ENCODE data around the gene WDR77.
A peak's percentile ranks its signal among the peaks of the same experiment; 100 is the strongest.

Gene WDR77

DNA sequence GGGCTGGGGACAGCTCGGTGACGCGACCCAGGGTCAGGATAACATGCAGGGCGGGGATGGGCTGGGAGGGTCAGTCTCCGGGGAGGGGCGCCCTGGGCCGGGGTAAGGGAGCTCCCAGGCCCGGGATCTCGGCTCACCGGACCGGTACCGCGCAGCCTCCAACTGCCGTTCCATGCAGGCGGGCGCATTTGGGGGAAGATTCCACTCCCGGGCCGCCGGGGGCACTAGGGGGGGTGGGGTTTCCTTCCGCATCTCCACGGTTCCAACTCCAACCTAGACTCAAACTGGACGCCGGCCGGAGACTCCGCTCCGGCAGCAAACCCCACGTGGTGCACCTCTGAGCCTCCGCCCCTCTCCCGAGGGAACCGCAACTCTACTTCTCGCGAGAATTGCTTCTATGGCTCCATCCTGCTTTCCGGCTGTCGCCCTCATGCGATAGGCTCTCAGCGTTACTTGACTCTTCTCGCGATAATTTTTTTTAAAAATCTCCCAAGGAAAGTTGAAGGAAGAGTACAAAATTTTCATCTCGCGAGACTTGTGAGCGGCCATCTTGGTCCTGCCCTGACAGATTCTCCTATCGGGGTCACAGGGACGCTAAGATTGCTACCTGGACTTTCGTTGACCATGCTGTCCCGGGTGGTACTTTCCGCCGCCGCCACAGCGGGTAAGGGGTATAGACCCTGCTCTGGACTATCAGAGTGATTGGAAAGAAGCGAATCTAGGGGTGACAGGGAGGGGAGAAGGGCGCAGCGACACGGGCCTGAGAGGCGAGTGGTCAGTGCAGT, at the start of gene WDR77, which contains the start of gene ATP5PB:
WDR77 (minus strand) TSS at position 339 of the 785 bp plus-strand sequence; CDS start at position 252, 87 bp downstream.
ATP5PB (plus strand) TSS at position 547 of the 785 bp plus-strand sequence; CDS start at position 625, 78 bp downstream.
- DNase-seq = peak; percentile 89

DNA sequence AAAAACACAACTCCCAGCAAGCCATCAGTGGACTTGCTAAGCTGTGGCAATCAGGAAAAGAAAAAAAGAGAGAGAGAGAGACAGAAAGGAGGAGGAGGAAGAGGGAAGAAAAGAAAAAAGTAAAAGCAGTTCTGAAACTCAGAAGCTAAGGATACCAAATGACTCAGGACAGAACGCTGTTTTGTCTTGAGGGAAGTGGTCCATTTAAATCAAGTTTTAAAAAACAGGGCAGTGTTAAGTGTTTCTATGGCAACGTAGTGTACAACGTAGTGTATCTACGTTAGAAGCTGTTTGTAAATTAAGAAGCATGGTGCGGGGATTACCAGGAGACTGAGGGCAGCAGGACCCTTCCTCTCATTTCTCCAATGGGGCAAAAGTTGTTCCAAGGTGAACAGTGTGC, 48.5 kb upstream of the WDR77 start:
- DNase-seq = no peak

DNA sequence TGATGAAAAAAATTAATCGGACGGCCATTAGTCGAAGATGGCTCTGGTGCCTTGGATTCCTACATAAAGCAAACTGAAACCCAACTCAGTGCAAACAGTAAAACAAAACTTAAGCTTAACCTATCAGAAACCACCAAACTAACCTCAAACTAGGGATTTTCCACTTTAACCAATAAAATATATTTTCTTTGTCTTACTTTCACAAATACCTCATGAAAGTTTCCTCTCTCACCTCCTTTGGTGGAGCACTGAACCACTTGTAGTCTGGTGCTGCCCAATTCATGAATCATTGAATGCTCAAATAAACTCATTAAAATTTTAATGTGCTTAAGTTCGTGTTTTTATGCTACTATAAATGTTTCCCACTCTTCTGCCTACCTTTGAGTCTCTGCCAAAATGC, 47.3 kb upstream of the WDR77 start:
- DNase-seq = no peak

DNA sequence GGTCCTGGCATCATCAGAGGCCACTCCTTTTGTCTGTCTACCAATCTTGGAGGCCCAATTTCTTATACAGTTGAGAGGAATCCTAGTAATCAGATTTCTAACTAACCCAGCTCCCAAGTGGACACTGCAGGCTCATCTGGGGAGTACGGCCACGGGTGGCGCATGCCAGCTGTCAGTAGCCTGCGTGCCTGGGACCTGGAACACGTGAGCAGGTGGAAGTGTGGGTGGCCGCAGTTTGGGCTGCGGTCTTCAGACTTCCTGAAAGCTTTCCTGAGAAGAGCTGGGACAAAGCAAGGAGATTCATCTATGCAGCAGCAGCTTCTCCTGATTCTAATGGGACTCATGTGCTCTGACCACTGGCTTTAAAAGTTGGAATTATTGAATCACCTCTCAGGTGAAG, 42.0 kb upstream of the WDR77 start:
- no peak for DNase-seq

DNA sequence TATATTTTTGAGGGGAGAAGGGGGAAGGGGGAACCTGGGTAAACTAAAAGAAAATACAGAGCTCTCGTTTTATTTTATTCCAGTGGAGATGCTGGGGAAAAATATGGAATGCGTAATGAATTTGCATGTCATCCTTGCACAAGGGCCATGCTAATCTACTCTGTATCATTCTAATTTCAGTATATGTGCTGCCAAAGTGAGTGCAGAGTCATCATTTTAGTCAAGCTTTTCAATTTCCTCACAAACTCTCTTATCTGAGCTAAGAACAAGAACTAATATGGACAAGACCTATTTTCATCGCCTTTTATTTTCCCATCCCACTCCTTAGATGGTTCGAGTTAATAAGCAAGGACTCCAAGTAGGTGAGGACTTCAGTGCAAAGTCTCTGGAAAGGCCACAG, 41.2 kb upstream of the WDR77 start:
- no peak for DNase-seq

DNA sequence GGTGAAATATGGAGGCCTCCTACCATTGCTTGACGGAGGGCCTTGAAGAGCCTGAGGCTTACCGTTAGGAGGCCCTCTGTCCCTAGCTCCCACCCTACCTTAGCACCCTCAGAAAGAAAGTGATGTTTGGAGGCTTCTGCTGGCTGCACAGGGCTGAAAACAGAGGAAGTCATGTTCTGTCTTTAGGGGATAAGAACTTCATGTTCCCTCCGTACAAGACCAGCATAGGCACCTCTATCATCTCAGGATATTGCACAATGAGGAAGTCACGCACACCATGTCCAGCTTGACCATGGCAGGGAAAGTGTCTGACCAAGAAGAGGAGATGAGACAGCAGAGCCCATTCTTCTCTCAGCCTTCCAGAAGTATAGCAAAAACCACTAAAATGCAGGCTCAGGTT, 40.5 kb upstream of the WDR77 start:
- DNase-seq = no peak

DNA sequence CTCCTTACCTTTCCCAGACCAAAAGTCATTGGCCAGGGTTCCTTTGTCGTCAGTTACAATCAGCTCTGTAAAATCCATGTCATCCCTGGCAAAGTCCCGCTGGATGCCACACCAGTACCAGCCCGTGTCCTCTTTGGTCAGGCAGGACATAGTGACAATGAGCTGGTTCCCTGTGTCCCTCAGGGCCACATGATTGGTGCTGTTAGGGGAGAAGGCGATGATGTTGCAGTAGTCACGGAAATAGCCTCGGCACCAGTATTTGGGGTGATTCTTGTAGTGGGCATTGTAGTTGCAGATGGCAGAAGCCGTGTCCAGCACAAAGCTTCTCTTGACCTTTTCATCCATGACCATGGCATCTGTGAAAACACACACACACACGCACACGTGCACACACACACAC, 39.6 kb upstream of the WDR77 start:
- DNase-seq = no peak

DNA sequence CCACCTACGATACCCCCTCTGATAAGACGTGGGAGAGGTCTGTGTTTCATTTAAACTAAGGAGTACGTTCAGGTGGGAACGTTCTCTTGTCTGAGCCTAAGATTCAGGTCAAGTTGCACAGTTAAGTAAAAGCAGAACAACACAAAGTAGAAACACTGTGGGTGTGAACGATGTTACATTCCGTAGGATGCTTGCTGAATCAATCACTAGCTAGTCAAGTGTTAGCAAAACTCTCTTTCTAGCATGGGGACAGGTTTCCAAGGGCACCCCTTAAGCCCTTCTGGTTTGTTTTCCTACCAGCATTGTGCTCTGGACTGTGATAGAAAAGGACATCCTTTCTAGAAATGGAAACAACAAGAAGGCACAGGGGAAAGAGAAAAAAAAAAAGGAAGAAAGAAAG, 38.1 kb upstream of the WDR77 start:
- no peak for DNase-seq

DNA sequence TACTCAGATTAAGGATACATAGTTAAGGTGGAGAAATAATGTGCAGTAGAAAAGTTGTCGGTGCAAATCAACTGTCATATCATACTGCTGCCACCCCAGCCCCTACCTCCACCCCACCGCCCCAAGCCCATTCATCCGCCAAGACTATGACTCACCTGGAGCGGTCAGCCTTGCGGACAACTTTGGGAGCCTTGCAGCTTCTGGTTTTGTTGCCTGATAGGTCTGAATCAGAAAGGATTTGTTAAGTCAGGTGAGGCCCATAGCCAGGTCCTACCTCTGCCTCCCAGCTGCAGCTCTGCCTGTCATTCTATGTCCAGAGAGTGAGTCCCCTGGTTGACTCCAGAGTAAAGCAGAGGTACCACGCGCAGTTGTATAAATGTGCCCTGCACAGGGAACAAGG, 37.4 kb upstream of the WDR77 start:
- DNase-seq = no peak

DNA sequence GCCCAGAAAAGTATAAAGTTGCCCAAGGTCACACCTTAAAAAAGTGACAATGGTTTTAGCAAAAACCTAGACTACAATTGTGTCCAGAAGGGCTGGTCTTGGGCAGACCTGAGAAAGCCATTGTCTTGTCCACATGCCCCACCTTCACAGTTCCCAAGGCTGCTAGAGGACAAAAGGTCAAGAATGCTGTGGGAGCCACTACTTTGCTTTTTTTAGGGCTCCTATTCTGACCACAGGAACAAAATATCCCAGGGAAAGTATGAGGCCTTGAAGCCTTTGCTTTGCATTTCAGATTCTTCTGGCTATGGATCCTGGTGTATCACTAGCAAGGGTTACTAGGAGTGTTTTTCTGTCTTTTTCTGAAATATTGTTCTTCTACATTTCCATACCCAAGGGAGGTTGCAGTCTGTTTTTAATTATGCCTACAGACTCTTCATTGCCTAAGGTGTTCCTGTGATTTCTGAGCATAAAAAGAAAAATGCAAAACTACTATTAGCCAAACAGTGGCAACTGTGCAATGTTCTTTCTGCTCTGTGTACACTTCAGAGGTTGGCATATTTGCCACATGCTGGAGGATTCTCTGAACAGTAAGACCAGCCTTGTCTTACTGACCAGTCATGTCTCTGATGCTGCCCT, 35.5 kb upstream of the WDR77 start:
- DNase-seq = no peak

DNA sequence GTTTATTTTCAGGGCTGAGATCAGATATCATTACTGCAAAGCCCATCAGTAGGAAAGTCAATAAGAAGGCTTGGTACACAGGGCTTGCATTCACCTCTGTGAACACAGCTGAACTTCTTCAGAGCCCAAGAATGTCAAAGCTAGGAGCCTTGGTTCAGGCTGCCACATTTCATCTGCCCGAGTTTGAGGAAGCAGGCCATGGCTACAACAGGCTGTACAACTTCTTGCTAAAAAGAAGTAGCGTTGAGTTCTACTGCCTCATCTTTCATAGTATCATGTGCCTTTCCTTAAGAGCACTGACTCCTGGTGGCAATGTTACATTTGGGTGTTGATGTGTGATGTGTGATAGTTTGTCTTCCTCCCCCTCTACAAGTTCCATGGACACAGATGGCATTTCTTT, 34.8 kb upstream of the WDR77 start:
- no peak for DNase-seq

DNA sequence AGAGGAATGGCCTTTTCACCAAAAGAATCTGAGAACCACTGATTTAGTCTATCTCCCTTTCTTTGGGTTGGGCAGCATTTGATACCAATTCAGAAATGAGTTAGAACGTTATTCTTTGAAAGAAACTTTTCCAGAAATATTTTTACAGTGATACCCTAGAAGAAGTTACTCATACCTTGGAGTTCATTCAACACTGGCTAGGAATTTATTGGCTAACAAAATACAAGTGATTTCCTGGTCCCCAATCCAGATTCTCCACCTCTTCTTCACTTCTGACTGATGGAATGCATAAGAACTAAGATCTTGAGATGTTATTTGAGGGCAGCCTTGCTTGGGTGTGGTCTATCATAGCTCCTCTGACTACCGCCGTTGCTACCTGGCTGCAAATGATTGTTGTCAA, 34.1 kb upstream of the WDR77 start:
- no peak for DNase-seq

DNA sequence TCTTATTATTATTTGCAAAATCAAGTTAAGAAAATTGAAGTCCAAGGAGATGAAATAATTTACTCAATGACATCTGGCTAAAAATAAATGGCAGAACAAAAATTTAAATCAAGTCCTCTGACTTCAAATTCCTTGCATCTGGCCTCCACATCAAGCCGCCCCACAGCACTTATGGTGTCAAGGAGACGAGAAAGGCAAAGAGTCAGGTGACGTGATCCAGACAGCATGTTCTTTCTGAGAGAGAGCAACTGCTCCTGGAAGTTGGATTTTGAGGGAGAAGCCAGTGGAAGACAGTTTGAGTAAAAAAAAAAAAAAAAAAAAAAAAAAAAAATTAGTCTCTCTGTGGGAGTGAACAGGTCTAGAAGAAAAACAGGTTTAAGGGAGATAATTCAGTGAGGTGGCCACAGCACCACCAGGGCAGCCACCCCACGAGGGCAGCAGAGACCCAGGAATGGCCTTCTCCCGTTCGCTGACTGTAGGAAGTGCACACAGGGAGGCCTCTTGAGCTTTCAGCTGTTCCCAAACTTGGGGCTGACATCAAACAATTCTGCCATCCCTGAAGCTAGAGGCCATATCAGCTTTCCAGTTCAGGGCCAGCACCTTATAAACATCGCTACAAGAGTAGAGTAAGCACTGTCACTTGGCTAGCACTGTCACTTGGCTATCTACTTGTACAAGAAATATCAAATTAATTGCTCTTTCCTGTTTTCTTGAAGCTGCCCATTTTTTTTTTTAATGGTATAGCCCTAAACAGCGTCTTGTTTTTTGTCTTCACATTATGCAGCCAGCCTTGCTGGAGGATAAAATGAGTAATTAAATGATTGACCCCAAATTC, 32.5 kb upstream of the WDR77 start:
- DNase-seq = peak; percentile 44

DNA sequence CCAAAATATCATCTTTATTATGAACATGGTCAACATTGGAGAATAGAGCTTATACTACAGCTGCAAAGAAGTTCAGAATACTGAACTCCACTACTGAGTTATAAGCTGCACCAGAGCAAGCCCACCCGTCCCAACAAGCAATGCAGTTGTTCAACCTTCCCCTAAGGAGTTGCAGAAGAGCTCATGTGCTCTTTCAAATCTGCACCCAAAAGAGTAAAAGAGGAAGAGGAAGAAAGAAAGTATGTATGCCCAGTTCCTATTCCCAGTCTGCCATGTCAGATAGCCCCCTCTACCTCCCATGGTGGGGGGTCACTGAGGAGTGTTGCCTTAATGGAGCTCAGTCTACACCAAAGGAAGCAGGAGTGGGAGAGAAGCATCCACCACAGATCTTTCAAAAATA, 31.6 kb upstream of the WDR77 start:
- DNase-seq = no peak

DNA sequence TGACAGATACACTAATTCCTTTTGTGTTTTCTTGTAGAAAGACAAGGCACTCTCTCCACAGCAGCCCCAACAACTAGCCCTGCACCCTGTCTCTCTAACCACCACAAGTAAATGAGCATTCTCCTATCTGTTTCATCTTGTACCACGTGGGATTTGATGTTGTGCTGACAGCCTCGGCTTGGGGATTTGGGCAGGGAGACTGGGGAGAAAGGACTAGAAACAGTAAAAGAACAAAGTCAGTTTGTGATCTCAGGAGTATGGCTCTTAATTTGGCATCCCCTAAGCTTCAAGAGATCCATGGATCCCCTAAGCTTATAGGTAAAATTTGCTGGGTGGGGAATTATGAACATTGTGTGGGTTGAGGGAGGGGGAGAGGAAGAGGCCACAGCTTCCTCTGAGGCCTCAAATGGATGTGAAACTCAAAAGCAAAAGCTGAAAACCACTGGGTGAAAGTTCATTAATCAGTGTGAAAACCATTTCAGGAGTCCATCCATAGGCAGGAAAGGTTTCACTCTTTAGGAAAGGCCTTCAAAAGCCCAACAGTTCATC, 27.8 kb upstream of the WDR77 start:
- DNase-seq = peak; percentile 3

DNA sequence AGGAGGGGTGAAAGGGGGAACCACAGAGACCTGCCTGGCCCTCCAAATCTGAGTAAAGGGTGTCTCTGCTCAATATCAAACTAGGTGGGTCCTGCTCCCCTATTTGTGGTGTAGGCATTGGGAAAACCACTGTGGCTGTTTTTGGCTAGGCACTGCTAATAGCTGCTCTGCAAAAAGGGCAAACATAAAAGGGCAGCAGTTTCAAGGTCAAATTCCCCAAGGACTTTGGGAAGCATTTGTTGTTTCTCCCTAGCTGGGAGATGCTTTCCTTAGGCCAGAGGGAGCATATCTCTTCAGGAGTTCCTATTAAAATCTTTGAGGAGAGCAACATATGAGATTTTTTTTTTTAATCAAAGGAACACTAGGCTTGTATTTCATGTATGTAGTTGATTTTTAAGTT, 27.2 kb upstream of the WDR77 start:
- DNase-seq = no peak

DNA sequence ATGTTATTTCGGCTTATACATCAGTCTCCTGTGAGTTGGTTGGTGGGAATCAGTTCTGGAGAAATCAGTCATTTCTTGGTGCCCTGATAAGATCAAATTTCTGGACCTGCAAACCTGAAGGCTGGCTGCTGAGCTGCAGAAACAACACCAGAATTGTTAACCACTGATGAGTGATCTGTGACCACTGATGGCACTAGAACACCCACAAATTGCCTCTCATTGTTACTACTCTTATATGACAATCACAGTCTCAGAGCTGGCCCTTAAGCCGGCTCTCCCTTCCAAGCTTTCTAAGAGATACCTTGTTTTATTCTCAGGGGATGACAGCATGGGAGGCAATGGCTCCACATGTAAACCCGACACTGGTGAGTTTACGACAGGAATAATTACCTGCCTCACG, 26.6 kb upstream of the WDR77 start:
- DNase-seq = peak; percentile 23

DNA sequence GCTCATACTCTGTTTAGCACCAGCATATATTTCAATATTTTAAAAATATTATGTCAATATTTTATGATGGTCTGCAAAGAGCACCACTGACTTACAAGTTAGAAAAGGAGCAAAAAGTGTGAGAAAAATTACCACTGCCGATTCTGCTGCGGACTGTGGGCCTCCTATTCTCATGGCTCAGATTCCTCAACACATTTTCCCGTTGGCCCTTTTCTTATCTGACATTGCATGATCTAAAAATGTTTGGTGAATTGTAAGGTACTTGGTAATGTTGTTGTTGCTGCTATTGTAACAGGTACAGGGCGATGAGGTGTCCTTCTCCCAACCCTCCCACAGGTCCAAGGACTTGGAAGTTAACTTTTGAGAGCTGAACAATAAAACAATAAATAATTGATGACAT, 25.5 kb upstream of the WDR77 start:
- DNase-seq = no peak

DNA sequence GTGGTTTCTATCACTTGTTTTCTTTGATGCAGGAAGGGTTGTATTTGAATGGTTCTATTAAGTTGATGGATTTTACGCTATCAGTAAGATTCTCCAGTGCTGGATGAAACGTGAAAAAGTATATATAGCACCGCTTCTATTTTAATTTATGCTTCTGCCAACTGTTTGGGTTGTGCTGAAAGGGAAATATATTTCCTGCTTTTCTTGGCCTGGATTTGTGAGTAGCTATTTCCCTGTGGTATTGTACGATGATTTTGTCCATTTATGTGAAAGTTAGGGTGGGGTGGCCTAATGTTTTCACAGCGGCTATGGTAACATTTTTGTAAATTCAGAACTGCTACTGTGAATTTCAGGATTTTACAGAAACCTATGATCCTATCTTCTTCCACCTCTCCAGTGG, 25.1 kb upstream of the WDR77 start:
- no peak for DNase-seq

DNA sequence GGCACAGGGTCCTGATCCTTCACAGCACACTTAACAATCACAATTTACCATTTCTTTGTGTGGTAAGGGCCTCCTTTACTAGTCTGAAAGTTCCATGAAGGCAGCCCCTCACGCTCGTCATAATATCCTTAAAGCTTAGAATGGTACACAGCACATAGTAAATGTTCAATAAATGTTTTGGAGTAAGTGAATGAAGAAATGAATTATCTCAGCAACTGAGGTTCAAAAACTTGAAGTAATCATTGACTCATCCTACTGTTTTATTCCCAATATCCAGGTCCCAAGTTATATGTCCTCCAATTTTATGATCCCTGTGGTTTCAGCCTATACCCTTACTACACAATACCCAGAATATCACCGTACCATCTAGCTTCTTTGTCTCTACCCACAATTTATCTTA, 22.5 kb upstream of the WDR77 start:
- no peak for DNase-seq

DNA sequence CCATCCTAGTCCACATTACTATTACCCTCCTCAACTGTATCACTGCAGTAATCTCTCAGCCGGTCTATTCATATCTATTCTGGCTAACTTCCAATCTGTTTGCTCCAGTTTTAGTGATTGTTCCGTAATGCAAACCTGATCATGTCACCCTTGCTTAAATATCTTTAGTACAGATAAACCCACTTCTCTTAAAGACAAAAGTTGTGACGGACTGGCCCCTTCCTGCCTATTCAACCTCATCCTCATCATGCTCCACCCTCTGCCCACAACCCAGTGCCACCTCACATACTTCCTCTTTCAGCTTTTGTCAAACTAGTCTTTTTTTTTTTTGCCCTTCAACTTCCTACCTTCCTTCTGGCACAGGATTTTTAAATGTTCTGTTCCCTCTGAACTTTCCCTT, 22.0 kb upstream of the WDR77 start:
- DNase-seq = peak; percentile 59

DNA sequence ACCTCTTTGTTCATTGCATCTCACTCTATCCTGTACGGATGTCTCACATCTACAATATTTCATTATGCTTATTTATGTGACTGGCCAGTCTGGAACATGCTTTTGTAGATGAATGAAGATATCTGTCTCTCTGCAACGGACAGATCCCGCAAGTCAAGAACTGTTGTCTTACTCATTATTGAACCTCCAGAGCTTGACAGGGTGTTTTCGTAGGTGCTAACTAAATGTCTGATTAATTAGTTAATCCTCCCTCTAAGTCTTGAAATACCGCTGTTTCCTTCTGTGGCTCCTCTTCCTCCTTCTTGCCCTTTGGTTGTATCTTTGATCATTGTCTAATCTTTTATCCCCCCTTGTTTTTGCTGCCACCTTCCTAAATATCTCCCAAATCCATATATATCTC, 21.5 kb upstream of the WDR77 start:
- DNase-seq = no peak

DNA sequence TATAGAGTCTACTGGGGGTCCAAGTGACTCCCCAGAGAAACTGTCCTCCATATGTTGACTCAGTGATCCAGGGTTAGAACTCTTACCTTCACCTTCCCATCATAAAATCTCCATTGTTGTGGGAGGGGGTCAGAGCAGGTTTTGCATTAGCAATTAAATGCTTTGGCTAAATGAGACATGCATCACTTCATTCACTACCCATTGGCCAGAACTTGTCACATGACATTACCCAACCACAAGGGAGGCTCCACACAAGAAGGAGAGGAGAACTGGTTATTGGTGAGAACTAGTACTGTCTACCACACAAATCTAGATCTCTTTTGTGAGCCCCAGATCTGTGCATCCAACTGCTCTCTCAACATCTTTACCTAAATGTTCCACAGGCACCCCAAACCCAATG, 20.5 kb upstream of the WDR77 start:
- no peak for DNase-seq

DNA sequence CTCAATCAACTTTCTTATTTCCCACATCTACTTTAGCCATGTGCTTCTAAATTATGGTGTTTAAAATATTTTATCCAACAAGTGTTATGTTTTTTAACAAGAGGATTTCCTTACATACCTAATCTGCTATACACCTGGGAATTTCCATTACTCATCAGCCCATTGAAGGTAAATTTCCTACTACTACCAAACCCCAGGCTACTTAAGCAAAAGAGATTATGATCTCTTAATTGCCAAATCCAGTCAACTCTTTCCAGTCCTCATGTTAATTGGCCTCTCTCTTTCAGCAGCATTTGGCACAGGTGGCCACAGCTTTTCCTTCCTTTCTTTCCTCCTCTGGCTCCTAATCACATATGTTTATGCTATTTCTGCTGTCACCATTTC, 19.7 kb upstream of the WDR77 start:
- DNase-seq = no peak
